ENCODE results near the gene LAT.

DNA sequence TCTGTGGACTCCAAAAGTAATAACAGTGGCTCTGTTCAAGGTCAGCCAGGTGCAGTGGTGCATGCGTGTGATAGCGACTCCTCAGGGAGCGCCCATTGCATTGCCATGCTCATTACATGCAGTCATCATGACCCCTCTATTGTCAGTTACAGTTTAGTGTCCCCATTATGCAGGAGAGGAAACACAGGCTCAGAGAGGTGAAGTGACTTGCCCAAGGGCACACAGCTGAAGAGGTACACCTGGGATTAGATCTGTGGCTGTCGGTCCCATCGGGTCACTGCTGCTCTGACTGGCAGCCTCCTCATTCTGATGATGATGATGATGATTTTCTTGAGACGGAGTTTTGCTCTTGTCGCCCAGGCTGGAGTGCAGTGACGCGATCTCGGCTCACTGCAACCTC, 7.6 kb downstream of the LAT start:
- no peak for TF ChIP-seq ARNTL (CRISPR knock-in tag; IDR thresholded peaks at IDR 0.05; ENCODE audit: borderline replicate concordance, low read depth)
- no peak for TF ChIP-seq TCF4 (CRISPR knock-in tag; IDR thresholded peaks at IDR 0.05; ENCODE audit: borderline replicate concordance)
- TF ChIP-seq CSDC2 (CRISPR knock-in tag; IDR thresholded peaks at IDR 0.05), result no peak
- TF ChIP-seq ZNF565 (CRISPR knock-in tag; conservative IDR thresholded peaks at IDR 0.05; ENCODE audit: low read depth), result no peak
- TF ChIP-seq OSR1 (CRISPR knock-in tag; IDR thresholded peaks at IDR 0.05), result no peak
- TF ChIP-seq, protein P1, sequence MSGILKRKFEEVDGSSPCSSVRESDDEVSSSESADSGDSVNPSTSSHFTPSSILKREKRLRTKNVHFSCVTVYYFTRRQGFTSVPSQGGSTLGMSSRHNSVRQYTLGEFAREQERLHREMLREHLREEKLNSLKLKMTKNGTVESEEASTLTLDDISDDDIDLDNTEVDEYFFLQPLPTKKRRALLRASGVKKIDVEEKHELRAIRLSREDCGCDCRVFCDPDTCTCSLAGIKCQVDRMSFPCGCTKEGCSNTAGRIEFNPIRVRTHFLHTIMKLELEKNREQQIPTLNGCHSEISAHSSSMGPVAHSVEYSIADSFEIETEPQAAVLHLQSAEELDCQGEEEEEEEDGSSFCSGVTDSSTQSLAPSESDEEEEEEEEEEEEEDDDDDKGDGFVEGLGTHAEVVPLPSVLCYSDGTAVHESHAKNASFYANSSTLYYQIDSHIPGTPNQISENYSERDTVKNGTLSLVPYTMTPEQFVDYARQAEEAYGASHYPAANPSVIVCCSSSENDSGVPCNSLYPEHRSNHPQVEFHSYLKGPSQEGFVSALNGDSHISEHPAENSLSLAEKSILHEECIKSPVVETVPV (CRISPR knock-in tag; IDR thresholded peaks at IDR 0.05), result no peak
- TF ChIP-seq RARB (CRISPR knock-in tag; IDR thresholded peaks at IDR 0.05), result no peak
- no peak for TF ChIP-seq ISL1 (CRISPR knock-in tag; IDR thresholded peaks at IDR 0.05)
- no peak for TF ChIP-seq ZNF8 (CRISPR knock-in tag; IDR thresholded peaks at IDR 0.05)
- no peak for TF ChIP-seq ZFP3 (CRISPR knock-in tag; IDR thresholded peaks at IDR 0.05)
